ENCODE measurements around the gene TIGD4.

Gene TIGD4

DNA sequence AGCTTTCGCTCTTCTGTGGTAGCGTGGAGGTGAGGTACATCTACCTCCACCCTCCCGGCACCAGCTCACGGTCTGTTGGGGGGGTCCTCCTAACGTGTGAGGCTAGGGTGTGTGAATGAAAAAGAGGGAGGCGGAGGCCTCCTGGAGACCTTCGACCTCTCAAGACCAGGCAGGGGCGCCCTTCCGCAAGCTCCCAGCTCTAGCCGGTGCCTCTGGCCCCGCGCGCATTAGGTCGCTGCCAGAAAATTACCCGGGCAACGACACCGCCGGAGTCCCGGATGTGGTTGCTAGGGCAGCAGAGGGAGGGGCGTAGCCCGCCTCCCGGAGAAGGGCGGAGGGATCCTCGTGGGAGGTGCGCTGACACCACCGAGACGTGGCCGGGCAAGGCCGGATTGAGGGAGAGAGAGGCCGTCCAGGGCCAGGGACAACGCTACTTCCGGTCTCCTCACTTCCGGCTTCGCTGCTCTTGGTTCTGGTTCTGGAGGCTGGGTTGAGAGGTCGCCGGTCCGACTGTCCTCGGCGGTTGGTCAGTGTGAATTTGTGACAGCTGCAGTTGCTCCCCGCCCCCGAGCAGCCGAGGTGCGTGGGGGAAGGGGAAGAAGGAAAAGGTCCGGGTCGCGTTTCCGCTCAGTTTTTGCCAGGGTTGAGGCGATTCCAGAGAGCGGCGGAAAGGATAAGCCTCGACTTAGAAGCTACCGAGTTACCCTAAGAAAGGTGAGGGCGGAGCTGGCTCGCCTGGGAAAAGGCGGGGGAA, at the start of gene TIGD4, which contains the start of gene ARFIP1:
TSS of gene TIGD4 (minus strand) at position 218 of the 754 bp plus-strand sequence. CDS start 8,726 bp downstream, outside the sequence.
TSS of gene ARFIP1 (plus strand) at position 442 of the 754 bp plus-strand sequence. CDS start 49,680 bp downstream, outside the sequence.
- DNase-seq (ENCODE audit: low spot score), result peak; percentile 99

DNA sequence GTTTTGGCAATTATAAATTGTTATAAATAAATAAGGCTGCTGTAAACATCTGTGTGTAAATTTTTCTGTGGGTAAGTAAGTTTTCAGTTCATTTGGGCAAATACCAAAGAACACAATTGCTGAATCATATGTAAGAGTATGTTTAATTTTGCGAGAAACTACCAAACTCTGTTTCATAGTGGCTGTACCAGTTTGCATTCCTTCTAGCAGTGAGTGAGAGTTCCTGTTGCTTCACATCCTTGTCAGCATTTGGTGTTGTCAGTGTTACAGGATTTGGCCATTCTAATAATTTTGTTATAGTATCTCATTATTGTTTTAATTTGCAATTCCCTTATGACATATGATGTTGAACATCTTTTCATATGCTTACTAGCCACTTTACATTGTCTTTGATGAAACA, 48.6 kb upstream of the TIGD4 start:
- no peak for DNase-seq (ENCODE audit: low spot score)

DNA sequence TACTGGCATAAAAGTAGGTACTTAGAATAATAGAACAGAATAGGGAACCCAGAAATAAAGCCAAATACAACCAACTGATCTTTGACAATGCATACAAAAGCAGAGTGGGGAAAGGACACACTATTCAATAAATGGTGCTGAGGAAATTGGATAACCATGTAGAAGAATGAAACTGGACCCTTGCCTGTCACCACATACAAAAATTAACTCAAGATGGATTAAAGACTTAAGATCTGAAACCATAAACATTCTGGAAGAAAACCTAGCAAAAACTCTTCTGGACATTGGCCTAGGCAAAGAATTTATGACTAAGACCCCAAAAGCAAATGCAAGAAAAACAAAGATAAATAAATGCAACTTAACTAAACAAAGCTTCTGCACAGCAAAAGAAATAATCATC, 45.8 kb upstream of the TIGD4 start:
- DNase-seq (ENCODE audit: low spot score), result no peak

DNA sequence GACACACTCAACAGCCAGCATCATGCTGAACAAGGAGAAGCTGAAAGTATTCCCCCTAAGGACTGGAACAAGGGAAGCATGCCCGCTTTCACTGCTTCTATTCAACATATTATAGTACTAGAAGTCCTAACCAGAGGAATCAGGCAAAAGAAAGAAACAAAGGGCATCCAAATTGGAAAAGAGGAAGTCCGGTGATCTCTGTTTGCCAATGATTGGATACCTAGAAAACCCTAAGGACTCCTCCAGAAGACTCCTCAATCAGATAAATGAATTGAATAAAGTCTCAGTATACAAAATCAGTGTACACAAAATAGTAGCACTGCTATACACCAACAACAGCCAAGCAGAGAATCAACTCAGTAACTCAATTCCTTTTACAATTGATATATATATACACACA, 45.0 kb upstream of the TIGD4 start:
- no peak for DNase-seq (ENCODE audit: low spot score)

DNA sequence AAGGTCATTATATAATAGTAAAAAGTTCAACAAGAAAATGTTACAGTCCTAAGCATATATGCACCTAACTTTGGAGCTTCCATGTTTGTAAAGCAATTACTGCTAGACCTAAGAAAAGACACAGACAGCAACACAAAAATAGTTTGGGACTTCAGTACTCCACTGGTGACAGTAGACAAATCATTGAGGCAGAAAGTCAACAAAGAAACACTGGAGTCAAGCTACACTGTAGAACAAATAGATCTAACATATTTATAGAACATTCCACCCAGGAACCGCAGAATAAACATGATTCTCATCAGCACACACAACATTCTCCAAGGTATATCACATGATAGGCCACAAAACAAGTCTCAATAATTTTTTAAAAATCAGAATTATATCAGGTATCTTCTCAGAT, 42.8 kb upstream of the TIGD4 start:
- no peak for DNase-seq (ENCODE audit: low spot score)

DNA sequence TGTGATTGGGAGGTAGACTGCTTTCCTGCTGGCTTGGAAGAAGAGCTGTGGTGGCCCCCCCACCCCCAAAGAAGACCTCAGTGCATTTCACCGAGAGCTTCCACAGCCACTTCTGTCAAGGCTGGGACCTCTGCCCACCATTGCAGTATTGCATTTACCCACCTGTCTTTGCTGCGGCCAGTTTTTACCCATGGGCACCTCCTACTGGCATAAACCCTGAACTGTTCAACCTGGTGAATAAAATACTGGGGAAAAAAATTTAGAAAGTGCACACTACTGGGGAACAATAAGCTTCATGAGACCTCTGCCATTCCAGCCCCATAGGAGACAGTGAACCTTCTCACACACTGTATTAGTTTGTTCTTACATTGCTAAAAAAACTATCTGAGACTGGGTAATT, 40.5 kb upstream of the TIGD4 start:
- DNase-seq (ENCODE audit: low spot score), result no peak

DNA sequence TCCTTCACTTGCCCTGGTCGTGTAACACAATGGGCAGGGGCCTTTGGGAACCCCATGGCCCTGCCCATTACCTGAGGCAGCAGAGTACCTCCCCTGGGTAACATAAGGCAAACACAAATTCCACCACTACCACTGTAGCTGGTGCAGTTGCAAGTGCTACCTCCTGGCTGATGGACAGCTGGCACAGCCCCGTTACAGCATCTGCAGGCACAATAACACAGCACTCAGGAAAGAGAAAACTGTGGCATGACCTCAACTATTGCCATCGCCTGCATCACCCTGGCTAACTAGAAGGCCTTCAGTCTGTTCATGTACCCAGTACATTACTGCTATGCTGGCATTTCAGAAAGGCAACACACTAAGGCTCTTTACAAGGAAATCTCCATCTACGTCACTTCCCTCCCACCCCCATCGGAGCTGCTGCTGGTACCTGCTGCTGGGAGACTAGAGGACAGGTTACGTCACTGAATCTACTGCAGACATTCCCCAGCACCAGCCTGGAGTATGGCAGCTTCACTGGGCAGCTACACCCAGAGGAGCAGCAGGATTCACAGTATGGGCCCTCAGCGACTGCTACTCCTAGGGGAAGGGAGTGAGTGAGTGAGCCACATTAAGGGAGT, 39.6 kb upstream of the TIGD4 start:
- DNase-seq (ENCODE audit: low spot score), result no peak

DNA sequence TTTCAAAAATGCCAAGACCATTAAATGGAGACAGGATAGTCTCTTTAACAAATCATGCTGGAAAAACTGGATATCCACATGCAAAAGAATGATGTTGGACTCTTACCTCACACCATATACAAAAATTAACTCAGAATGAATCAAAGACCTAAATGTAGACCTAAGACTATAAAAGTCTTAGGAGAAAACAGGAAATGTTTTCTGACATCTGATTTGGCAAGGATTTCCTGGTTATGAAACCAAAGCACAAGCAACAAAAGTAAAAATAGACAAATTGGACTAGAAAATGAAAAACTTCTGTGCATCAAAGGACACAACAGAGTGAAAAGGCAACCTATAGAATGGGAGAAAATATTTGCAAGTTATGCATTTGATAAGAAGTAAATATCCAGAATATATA, 37.8 kb upstream of the TIGD4 start:
- no peak for DNase-seq (ENCODE audit: low spot score)

DNA sequence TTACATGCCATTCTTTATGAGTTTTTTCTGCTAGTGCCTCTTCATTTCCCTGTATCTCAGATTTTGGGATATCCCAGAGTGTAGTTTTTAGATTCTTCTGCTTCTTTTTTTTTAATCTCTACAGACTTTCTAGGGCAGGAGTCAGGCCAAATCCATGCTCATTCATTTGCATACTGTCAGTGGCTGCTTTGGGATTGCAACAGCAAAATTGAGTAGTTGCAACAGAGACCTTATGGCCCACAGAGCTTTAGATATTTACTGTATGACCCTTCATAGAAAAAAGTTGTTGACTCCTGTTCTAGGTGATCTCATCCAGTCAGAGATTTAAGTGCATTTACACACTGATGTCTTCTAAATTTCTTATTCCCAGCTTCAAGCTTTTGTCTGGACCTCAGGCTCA, 35.5 kb upstream of the TIGD4 start:
- DNase-seq (ENCODE audit: low spot score), result no peak

DNA sequence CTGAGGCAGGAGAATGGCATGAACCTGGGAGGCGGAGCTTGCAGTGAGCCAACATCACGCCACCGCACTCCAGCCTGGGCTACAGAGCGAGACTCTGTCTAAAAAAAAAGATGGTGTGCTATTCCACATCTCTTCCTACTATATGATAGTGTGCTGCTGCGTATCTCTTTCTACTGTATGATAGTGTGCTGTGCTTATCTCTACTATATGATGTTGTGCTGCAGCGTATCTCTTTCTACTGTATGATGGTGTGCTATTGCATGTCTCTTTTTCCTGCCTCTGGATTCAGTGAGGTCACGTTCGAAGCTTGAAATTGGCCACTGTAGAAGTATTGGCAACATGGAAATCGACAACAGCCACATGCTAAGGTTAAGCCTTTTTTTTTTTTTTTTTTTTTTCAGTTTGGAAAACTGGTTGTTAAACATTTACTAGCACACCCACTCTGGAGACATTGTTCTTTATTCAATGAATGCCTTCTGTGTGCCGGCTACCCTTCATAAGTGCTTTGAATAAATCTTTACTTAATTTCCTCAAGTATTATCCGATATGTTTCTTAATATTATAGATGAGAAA, 31.3 kb upstream of the TIGD4 start:
- peak; percentile 18 for DNase-seq (ENCODE audit: low spot score)

DNA sequence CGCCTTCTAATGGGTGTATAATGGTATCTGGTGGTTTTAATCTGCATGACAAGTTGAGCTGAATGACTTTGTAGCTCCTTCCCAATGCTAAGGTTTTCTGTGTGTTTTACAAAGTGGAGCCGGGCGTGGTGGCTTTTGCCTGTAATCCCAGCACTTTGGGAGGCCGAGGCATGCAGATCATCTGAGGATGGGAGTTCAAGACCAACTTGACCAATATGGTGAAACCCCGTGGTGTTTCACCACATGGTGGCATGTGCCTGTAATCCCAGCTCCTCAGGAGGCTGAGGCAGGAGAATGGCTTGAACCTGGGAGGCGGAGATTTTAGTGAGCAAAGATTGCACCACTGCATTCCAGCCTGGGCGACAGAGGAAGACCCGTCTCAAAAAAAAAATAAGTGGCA, 29.1 kb upstream of the TIGD4 start:
- no peak for DNase-seq (ENCODE audit: low spot score)

DNA sequence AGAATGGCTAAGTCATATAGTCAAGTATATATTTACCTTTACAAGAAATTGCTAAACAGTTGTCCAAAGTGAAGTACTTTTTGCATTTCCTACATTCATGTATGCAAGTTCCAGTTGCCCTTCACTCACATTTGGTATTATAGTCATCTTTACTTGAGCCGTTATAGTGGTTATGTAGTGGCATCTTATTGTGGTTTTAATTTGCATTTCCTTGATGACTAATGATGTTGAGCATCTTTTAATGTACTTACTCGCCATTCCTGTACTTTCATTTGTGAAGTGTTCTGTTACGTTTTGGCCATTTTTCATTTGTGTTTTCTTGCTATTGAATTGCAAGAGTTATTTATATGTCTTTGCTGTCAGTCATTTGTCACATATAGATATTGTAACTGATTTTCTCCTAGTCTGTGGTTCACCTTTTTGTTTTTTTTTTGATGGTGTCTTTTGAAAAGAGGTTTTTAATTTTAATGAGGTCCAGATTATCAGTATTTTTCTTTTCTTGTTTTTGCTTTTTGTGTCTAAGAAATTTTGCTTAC, 27.8 kb upstream of the TIGD4 start:
- DNase-seq (ENCODE audit: low spot score), result peak; percentile 31

DNA sequence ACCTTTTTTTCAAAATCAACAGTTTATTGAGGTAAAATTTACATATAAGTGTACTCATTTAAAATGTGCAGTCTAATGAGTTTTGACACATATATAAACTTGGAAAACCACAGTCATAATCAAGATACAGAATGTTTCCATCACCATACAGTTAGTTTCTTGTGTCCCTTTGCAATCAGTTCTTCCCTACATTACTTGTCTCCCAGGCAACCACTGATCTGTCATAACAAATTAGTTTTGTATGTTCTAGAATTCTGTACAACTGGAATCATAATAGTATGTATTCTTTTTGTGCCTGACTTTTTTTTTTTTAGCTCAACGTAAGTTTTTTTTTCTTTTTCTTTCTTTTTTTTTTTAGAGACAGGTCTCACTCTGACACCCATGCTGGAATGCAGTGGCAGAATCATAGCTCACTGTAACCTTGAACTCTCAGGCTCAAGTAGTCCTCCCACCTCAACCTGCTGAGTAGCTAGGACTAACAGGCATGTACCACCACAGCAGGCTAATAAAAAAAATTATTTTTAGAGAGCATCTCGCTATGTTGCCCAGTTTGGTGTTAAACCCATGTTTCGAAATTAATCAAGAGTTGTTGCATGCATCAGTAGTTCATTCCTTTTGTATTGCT, 27.1 kb upstream of the TIGD4 start:
- DNase-seq (ENCODE audit: low spot score), result no peak

DNA sequence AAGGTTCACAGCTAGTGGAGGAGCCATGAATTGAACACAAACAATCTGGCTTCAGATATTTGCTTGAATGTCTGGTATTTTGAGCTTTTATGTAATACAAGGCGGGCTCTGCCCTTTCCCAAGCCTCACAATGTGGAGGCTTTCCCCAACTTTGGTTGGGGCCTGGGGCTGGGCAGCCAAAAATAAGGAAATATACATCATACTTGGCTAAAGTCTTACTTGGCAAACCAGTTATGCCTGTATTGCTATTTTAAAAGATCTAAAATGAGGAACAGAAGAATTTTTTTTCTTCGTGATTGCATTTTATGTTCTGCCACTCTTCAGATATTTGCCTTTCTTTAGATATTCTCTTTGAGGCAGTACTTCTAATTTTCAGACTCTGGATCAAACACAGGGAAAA, 26.3 kb upstream of the TIGD4 start:
- DNase-seq (ENCODE audit: low spot score), result no peak

DNA sequence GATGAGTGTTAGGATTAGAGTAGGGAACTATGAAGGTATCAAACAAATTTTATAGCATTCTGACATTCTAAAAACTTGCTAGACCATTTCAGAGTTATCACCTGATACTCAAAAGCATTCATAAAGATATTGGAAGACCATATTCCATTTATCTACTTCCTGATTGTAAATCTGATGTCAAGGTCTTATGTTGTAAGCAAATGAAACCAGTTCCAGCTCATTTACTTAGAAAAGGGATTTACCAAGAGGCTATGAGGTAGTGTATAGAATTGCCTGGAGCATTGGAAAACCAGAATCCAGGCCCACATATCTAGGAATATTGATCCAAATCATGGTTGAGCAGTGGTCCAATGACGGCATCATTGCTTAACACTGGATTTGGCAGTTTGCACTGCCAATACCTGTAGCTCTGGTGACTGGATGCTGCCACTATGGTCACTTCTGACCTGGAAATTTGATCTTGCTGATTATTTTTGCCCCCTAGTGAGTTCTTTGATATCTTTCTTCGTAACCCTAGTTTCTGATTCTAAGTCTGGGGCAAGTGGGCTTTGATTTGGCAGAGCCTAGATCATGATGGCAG, 25.6 kb upstream of the TIGD4 start:
- no peak for DNase-seq (ENCODE audit: low spot score)

DNA sequence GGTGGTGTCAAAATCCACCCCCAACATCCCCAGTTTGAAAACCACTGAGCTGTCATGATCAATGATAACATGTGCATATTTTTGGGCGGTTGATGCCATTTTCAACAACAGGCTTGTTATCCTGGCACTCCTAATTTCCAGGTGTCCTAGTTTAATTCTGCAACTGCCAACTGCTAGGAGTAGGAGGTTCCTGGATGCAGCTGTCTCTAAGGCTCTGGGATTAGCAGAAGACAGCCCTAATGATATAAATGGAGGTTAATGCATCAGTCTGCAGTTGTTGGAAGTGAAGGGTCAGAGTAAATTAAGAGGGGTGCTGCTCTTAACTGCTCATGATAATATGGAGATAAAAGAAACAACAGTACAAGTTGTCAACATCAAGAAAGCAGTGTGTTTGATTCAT, 24.0 kb upstream of the TIGD4 start:
- DNase-seq (ENCODE audit: low spot score), result no peak

DNA sequence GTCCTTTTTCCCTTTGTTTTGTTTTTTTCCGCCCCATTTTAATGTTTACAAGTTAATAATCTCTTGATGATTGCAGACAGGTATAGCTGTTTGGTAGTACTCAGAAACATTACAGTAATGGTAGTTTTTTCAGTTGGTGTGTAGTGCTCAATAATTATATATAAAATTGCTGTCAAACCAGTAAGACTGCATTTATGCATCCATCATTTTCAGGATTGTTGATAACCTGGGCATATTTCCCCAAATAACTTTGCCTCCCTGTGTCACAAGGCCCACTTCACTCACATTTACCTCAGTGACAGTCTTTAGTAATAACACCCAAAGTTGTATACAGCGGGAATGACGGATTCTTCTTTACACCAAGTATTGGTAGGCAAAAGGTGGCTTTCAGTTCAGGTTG, 16.4 kb upstream of the TIGD4 start:
- DNase-seq (ENCODE audit: low spot score), result no peak

DNA sequence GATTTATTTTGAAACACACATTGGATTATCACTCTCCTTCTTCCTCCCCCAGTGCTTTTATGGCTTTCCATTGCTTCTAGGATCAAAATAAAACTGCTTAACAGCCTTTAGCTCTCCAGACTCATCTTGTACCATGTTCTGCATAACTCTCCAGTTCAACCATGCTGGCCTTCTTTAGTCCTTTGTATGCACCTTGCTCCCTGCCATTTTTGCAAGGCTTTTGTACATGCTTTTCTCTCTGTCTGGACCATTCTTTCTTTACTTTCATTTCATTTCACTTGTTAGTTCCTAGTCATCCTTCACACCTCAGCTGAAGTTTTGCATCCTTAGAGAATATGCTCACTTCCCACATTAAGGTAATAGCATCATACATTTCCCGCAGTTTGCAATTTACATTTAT, 7.1 kb upstream of the TIGD4 start:
- DNase-seq (ENCODE audit: low spot score), result no peak

DNA sequence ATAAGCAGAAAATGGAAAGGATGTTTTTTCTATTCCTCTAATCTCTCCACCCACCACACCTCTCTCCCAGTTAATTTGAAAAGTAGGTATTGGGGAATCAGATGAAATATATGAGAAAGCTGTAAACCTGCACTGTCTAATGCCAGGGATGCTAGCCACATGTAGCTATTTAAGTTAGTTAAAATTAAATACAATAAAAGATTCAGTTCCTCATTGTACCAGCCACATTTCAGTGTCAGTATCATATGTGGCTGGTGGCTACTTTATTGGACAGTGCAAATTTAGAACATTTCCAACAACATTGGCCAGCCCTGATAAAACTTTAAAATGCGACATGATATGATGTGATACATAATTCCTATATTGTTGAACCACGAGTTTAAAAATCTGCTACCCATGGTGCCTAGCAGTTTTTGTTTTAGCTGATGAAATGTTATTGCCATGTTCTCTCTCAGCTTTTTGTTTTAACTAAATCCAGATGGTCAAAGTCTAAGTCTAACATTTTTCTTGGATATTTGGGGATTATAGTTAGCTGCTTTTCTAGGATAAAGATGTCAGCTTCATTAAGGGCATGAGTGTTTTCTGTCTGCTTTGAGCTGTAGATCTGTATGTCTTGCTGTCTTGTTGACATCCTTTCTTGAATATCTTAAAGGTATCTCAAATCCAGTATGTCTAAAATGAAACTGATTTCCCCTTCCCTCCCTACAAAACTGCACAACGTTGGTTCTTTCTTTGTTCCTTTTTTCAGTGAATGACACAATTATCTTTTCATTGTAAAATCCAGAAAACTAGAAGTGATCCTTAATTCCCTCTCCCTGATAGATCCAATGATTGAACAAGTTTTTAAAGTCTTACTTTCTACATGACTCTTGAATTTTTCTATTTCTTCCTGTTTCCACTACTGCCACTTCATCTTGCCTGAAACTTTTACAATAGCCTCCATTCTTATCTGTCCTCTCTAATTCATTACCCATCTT, 6.4 kb upstream of the TIGD4 start:
- no peak for DNase-seq (ENCODE audit: low spot score)

DNA sequence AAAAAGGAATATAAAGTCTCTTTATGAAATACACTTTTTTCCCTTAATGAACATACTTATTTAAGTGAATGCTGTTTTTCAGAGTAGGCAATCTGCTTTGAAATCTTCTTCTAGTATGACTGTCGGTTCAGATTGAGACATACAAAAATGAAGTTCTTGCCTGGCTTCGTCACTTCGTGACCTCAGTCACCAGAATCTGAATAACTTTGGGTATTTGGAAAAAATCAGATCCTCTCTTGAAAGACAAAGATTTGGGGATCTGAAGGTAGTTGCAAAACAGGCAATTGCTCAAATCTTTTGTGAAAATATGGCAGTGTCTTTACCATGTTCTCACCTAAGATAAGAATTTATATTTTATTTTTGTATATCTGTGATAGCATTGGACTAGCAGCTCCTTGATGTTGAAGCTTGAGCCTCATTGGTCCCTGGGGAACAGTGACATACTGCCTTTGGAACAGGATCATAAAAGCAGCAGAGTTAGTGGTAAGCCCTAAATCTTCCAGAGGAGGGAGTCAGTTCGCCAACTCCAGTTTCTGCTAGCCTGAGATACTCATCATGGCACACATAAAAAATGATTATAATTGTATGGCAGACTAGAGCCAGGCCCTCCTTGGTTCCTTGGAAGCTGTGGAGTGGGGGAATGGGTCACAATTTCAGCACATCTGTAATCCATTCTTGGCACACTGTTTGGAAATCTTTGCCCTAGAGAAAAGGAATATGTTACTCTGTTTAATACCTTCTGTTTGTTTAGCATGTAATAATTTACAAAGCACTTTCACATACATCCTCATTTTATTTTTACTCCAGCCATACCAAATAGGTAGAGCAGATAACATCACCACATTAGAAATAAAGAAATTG, 5.2 kb upstream of the TIGD4 start:
- DNase-seq (ENCODE audit: low spot score), result peak; percentile 17

Data from kidney tubule cell (primary cell).